ENCODE results near the gene VDAC1.
"Not testable (repeated sequence)": the region's sequence is repeated elsewhere in the genome, so short reads cannot be mapped to it uniquely, and the experiment has no call there.

Gene VDAC1

GRCh38 chr5:133963493-133964128, 41.2 kb downstream of the VDAC1 start:
- DNase-seq = no peak

- DNase-seq = no peak
Measured at GRCh38 chr5:133962801-133963476, 41.8 kb downstream of the VDAC1 start.

GRCh38 chr5:133962131-133962530, 42.6 kb downstream of the VDAC1 start:
- no peak for DNase-seq

GRCh38 chr5:133959643-133960042, 45.1 kb downstream of the VDAC1 start:
- DNase-seq = no peak

GRCh38 chr5:133957591-133957990, 47.2 kb downstream of the VDAC1 start:
- DNase-seq = no peak

- DNase-seq = no peak
Measured at GRCh38 chr5:133957080-133957479, 47.7 kb downstream of the VDAC1 start.

- DNase-seq = not testable (repeated sequence)
Measured at GRCh38 chr5:133956196-133956595, 48.6 kb downstream of the VDAC1 start.

GRCh38 chr5:133953568-133954145, 51.1 kb downstream of the VDAC1 start:
- DNase-seq = no peak

- DNase-seq = no peak
Measured at GRCh38 chr5:133952729-133953567, 51.8 kb downstream of the VDAC1 start.

GRCh38 chr5:133950821-133951612, 53.8 kb downstream of the VDAC1 start:
- DNase-seq = no peak

GRCh38 chr5:133948721-133949120, 56.1 kb downstream of the VDAC1 start:
- no peak for DNase-seq

GRCh38 chr5:133947431-133947841, 57.3 kb downstream of the VDAC1 start:
- no peak for DNase-seq

- DNase-seq = no peak
Measured at GRCh38 chr5:133945568-133945967, 59.2 kb downstream of the VDAC1 start.

GRCh38 chr5:133944263-133945185, 60.3 kb downstream of the VDAC1 start:
- DNase-seq = no peak

GRCh38 chr5:133943475-133943817, 61.3 kb downstream of the VDAC1 start:
- no peak for DNase-seq

GRCh38 chr5:133942614-133943474, 61.9 kb downstream of the VDAC1 start:
- no peak for DNase-seq

GRCh38 chr5:133941456-133942196, 63.1 kb downstream of the VDAC1 start:
- DNase-seq = no peak

GRCh38 chr5:133939668-133940067, 65.1 kb downstream of the VDAC1 start:
- no peak for DNase-seq

GRCh38 chr5:133938929-133939328, 65.8 kb downstream of the VDAC1 start:
- DNase-seq = no peak
